SU-DHL-6 (cell line): ENCODE measurements around the gene DOC2A.

Source experiments
- H2AFZ ChIP-seq: fragments of 200-600 bp; sonication (generic); 2 replicates; pipeline ENCODE4 v1.6.1; 2014; ENCODE audit warnings: low read depth, mild to moderate bottlenecking, moderate library complexity, mixed read lengths, antibody characterized with exemption, low read length; ENCODE audit not compliant: severe bottlenecking
- H3F3A ChIP-seq: fragments of 200-600 bp; shearing (Covaris generic); 2 replicates; pipeline ENCODE4 v1.6.0; 2016; ENCODE audit warnings: antibody characterized with exemption, mild to moderate bottlenecking; ENCODE audit not compliant: insufficient read depth
- H3K27ac ChIP-seq: fragments of 200-600 bp; sonication (generic); 2 replicates; pipeline ENCODE4 v1.5.1; 2016; ENCODE audit warnings: low read depth, mild to moderate bottlenecking, low read length, moderate library complexity, mixed read lengths
- H3K27me3 ChIP-seq: fragments of 200-600 bp; sonication (generic), shearing (Covaris generic); 2 replicates; pipeline ENCODE4 v1.6.0; 2014; ENCODE audit warnings: mild to moderate bottlenecking, low read length
- H3K36me3 ChIP-seq: fragments of 200-600 bp; sonication (generic); 2 replicates; pipeline ENCODE4 v1.6.1; 2014; ENCODE audit warnings: mild to moderate bottlenecking, low read length, mixed read lengths
- H3K4me2 ChIP-seq: fragments of 300-600, 200-600 bp; shearing (Covaris generic), sonication (generic); 2 replicates; pipeline ENCODE4 v1.6.0; 2014; ENCODE audit warnings: low read length, low read depth, mild to moderate bottlenecking; ENCODE audit not compliant: poor library complexity, severe bottlenecking
- H3K4me3 ChIP-seq: fragments of 200-600 bp; sonication (generic); 2 replicates; pipeline ENCODE4 v1.5.1; 2014; ENCODE audit warnings: antibody characterized with exemption, low read length, mild to moderate bottlenecking, mixed read lengths; ENCODE audit not compliant: insufficient read depth, poor library complexity, severe bottlenecking
- H3K79me2 ChIP-seq: fragments of 200-600 bp; sonication (generic); 2 replicates; pipeline ENCODE4 v1.6.1; 2014; ENCODE audit warnings: mild to moderate bottlenecking, low read length, moderate library complexity; ENCODE audit not compliant: insufficient read depth
- H3K9ac ChIP-seq: fragments of 200-600 bp; sonication (generic); 2 replicates; pipeline ENCODE4 v1.7.0; 2014; ENCODE audit warnings: mild to moderate bottlenecking, low read length
- H3K9me2 ChIP-seq: fragments of 200-600 bp; sonication (generic); replicated peaks from 2 replicates; pipeline ENCODE4 v1.6.1; 2014; ENCODE audit warnings: low read length; ENCODE audit not compliant: insufficient read depth
- H3K9me3 ChIP-seq: fragments of 200-600 bp; sonication (generic); 2 replicates; pipeline ENCODE4 v1.6.1; 2014; ENCODE audit warnings: low read length, mixed read lengths; ENCODE audit not compliant: insufficient read depth
- H4K20me1 ChIP-seq: fragments of 200-600 bp; sonication (generic); 2 replicates; pipeline ENCODE4 v1.6.1; 2014; ENCODE audit warnings: low read depth, mild to moderate bottlenecking, antibody characterized with exemption, low read length, moderate library complexity, mixed read lengths
- EZH2phosphoT487 ChIP-seq: fragments of 200-600 bp; sonication (generic), shearing (Covaris generic); conservative IDR thresholded peaks from 2 replicates; pipeline ENCODE4 v1.6.1; 2018; ENCODE audit warnings: mild to moderate bottlenecking, antibody characterized with exemption, low read length, moderate library complexity, mixed read lengths
- TF ChIP-seq, protein P1 (sequence below): fragments of 200-600 bp; sonication (generic); IDR thresholded peaks from one replicate; pipeline ENCODE4 v1.5.1; 2017; ENCODE audit warnings: antibody characterized with exemption, mild to moderate bottlenecking, low read length, moderate library complexity; ENCODE audit not compliant: insufficient read depth, poor library complexity, severe bottlenecking

DOC2A gene

DNA sequence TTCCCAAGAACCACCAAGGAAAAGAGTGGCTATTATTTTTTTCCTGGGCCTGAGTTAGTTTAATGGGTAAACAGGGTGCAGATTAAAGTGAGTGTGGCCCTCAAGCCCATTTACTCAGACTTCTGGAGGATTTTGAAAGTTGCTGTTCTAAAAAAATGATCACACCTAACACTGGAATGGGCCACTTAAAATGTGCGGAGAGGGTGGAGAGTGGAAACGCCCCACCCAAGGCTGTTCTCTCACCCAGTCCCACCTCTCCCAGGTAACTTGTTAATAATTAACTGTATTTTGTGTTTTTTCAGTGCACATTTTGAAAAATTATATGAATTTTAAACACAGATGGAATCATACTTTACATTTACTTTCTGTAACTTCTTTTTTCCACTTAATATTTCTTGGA lies 20.8 kb downstream of the DOC2A start:
- no peaks in the 10 kb centered on the region for H3K9me2 ChIP-seq
- no peaks in the 10 kb centered on the region for H4K20me1 ChIP-seq
- H2AFZ ChIP-seq: no peak overlapping the region
- H3F3A ChIP-seq: peaks cover 4% of the 10 kb centered on the region; the same call in 1 of the 2 replicates
- H3K4me3 ChIP-seq: no peak overlapping the region
- H3K4me2 ChIP-seq: no peak overlapping the region
- H3K36me3 ChIP-seq: no peaks in the 10 kb centered on the region
- no peaks in the 10 kb centered on the region for H3K79me2 ChIP-seq
- H3K9ac ChIP-seq: no peak overlapping the region
- no peaks in the 10 kb centered on the region for H3K27me3 ChIP-seq
- H3K27ac ChIP-seq: no peak overlapping the region
- TF ChIP-seq EZH2phosphoT487: no peak
- TF ChIP-seq, protein P1, sequence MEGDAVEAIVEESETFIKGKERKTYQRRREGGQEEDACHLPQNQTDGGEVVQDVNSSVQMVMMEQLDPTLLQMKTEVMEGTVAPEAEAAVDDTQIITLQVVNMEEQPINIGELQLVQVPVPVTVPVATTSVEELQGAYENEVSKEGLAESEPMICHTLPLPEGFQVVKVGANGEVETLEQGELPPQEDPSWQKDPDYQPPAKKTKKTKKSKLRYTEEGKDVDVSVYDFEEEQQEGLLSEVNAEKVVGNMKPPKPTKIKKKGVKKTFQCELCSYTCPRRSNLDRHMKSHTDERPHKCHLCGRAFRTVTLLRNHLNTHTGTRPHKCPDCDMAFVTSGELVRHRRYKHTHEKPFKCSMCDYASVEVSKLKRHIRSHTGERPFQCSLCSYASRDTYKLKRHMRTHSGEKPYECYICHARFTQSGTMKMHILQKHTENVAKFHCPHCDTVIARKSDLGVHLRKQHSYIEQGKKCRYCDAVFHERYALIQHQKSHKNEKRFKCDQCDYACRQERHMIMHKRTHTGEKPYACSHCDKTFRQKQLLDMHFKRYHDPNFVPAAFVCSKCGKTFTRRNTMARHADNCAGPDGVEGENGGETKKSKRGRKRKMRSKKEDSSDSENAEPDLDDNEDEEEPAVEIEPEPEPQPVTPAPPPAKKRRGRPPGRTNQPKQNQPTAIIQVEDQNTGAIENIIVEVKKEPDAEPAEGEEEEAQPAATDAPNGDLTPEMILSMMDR: no peak
- H3K9me3 ChIP-seq: no peaks in the 10 kb centered on the region

DNA sequence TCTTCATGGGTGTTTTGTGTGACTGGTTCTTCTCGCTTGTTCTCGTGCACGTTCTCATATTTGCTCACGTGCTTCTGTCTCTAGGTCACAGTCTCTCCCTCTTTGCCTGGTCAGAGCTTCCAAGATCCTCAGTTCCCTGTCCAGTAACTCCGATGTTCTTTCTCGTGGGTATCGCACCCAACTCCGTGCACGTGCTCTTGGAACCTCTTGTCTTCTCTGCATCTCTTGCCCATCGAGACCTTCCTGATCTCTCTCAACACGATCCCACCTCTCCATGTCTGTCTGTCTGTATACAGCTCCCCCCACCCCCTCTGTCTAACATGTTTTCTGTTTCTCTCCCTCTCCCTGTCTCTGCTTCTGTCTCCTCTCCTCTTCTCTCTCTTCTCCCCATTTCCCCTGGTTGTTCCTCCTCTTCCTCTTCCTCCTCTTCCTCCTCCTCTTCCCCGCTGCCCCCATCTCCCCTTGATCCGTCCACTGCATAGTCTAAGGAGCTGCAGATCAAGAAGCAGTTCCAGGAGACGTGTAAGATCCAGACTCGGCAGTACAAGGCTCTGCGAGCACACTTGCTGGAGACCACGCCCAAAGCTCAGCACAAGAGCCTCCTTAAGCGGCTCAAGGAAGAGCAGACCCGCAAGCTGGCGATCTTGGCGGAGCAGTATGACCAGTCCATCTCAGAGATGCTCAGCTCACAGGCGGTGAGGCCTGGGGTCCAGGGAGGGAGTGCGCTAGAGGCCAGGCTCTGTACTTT lies 21.5 kb downstream of the DOC2A start:
- Histone ChIP-seq H3K9me2 (no peaks in the 10 kb centered on the region), H3K9me3 (no peaks in the 10 kb centered on the region), H3K4me2 (no peak overlapping the region), H3F3A (no peaks in the 10 kb centered on the region), H3K36me3 (no peaks in the 10 kb centered on the region; the same call in 1 of the 2 replicates), H3K4me3 (no peak overlapping the region), H4K20me1 (no peaks in the 10 kb centered on the region), H2AFZ (no peak overlapping the region), H3K79me2 (no peaks in the 10 kb centered on the region), H3K9ac (no peak overlapping the region), H3K27me3 (no peaks in the 10 kb centered on the region), H3K27ac (no peak overlapping the region)
- no peak for TF ChIP-seq EZH2phosphoT487
- TF ChIP-seq, protein P1: no peak

DNA sequence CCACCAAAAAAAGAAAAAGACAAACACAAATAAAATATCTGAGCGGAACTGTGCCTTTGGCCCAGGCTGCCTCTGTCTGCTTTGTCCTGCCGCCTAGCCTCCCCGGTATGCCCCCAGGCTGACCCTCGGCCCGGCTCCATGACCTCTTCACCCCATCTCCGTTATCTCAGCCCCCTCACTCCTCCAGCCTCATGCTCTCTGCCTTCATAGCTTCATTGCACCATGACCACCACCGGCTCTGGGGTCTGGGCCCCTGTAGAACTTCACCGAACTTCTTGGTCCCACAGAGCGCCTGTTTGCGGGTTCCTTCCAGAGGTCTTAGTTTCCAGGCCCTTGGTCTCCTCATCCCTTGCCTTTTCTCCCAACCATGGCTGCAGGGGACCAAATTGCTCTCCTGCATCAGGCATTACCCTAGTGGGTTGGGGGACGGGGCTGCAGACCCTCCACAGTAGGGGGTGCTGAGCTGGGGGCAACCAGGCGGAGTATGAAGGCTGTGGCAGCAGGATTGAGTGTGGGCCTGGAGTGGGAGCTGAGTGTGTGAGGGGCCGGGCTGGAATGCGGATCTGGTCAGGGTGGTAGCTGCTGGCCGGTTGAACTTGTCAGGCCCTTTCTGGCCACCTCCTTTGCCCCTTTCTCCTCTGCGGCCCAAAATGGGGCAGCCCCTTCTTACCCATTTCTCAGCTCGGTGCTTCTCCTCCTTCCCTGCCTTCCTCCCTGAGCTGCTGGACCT lies 22.3 kb downstream of the DOC2A start:
- Histone ChIP-seq H3K4me3 (no peak overlapping the region), H3F3A (no peaks in the 10 kb centered on the region), H3K9me3 (no peaks in the 10 kb centered on the region), H2AFZ (no peak overlapping the region), H3K27me3 (no peaks in the 10 kb centered on the region), H3K79me2 (no peaks in the 10 kb centered on the region), H3K9me2 (no peaks in the 10 kb centered on the region), H3K36me3 (no peaks in the 10 kb centered on the region; the same call in 1 of the 2 replicates), H3K9ac (no peak overlapping the region), H3K27ac (no peak overlapping the region), H4K20me1 (no peaks in the 10 kb centered on the region), H3K4me2 (no peak overlapping the region)
- no peak for TF ChIP-seq EZH2phosphoT487
- TF ChIP-seq, protein P1: no peak
